WTC11 (cell line): ENCODE results near the gene MSANTD1. TPM values are rescaled to one million over a fixed set of nuclear protein-coding genes. Genes with fewer than 3 reads are reported as not detected.
A peak's percentile ranks its signal among the peaks of the same experiment; 100 is the strongest.

Experiments used
- ATAC-seq: fragments of 200-7000 bp; cut with Tn5 transposase; 2 replicates; pipeline ENCODE4 v1.10.0; 2021; ENCODE audit warnings: mild to moderate bottlenecking, moderate library complexity
- CTCF ChIA-PET: fragments of 300-600 bp; sonication (Branson Sonifier 250); formaldehyde crosslinking; loops from one replicate; lab custom pipeline; 2021; ENCODE audit warnings: antibody characterized with exemption; lab: Charles Lee
- POLR2A ChIA-PET: fragments of 350-600 bp; sonication (Branson Sonifier 250); formaldehyde crosslinking; loops from one replicate; lab custom pipeline; 2021; ENCODE audit warnings: antibody characterized with exemption; lab: Charles Lee
- DNase-seq: peaks from one replicate; pipeline ENCODE4 v3.0.0; 2021; ENCODE audit warnings: low spot score
- H3K27ac Mint-ChIP-seq: 2 replicates; pipeline ENCODE4 v1.8.0; 2021; ENCODE audit warnings: mixed read lengths
- H3K27me3 Mint-ChIP-seq: 2 replicates; pipeline ENCODE4 v1.8.0; 2021; ENCODE audit warnings: low read depth, mild to moderate bottlenecking, moderate library complexity, mixed read lengths
- H3K36me3 Mint-ChIP-seq: 2 replicates; pipeline ENCODE4 v1.8.0; 2021; ENCODE audit warnings: mixed read lengths
- H3K4me1 Mint-ChIP-seq: 2 replicates; pipeline ENCODE4 v1.8.0; 2022; ENCODE audit warnings: mixed read lengths
- H3K4me3 Mint-ChIP-seq: 2 replicates; pipeline ENCODE4 v1.8.0; 2021; ENCODE audit warnings: mild to moderate bottlenecking, moderate library complexity, mixed read lengths
- H3K9me3 Mint-ChIP-seq: 2 replicates; pipeline ENCODE4 v1.8.0; 2021; ENCODE audit warnings: mixed read lengths
- CBFB ChIP-seq: sonication (generic); formaldehyde crosslinking; IDR thresholded peaks from 2 replicates; pipeline ENCODE4 v1.8.1; 2022; ENCODE audit warnings: mild to moderate bottlenecking, low read depth, missing genetic modification reagents
- CREM ChIP-seq: sonication (generic); formaldehyde crosslinking; IDR thresholded peaks from 2 replicates; pipeline ENCODE4 v1.8.1; 2022; ENCODE audit warnings: mild to moderate bottlenecking, missing genetic modification reagents, moderate library complexity
- CTCF ChIP-seq: fragments of 200-600 bp; IDR thresholded peaks from 2 replicates; pipeline ENCODE4 v1.8.0; 2022; ENCODE audit warnings: antibody characterized with exemption
- FOXJ3 ChIP-seq: sonication (generic); formaldehyde crosslinking; IDR thresholded peaks from 2 replicates; pipeline ENCODE4 v1.9.0; 2021; ENCODE audit warnings: missing genetic modification reagents, mild to moderate bottlenecking, borderline replicate concordance
- FOXP4 ChIP-seq: sonication (generic); formaldehyde crosslinking; IDR thresholded peaks from 2 replicates; pipeline ENCODE4 v1.8.0; 2022; ENCODE audit warnings: mild to moderate bottlenecking, missing genetic modification reagents
- GABPB1 ChIP-seq: sonication (generic); formaldehyde crosslinking; IDR thresholded peaks from 2 replicates; pipeline ENCODE4 v1.8.1; 2023; ENCODE audit warnings: mild to moderate bottlenecking, missing genetic modification reagents
- IRF2 ChIP-seq: sonication (generic); formaldehyde crosslinking; IDR thresholded peaks from 2 replicates; pipeline ENCODE4 v1.8.0; 2022; ENCODE audit warnings: low read depth, missing genetic modification reagents, borderline replicate concordance
- JAZF1 ChIP-seq: fragments of 250-450 bp; sonication (Bioruptor Pico); IDR thresholded peaks from 2 replicates; pipeline ENCODE4 v1.9.0; 2021; ENCODE audit warnings: moderate library complexity, mild to moderate bottlenecking, inconsistent platforms
- MXD4 ChIP-seq: fragments of 250-450 bp; sonication (Bioruptor Pico); IDR thresholded peaks from 2 replicates; pipeline ENCODE4 v1.8.0; 2021; ENCODE audit warnings: mild to moderate bottlenecking, moderate library complexity, borderline replicate concordance
- NFYB ChIP-seq: sonication (generic); formaldehyde crosslinking; conservative IDR thresholded peaks from 2 replicates; pipeline ENCODE4 v1.8.0; 2022; ENCODE audit warnings: low read depth, missing genetic modification reagents
- NR1H2 ChIP-seq: sonication (generic); formaldehyde crosslinking; IDR thresholded peaks from 2 replicates; pipeline ENCODE4 v1.9.0; 2021; ENCODE audit warnings: mild to moderate bottlenecking, moderate library complexity, missing genetic modification reagents
- PRRX2 ChIP-seq: fragments of 250-450 bp; sonication (Bioruptor Pico); IDR thresholded peaks from 2 replicates; pipeline ENCODE4 v1.8.0; 2021; ENCODE audit warnings: mild to moderate bottlenecking
- SP1 ChIP-seq: sonication (generic); formaldehyde crosslinking; conservative IDR thresholded peaks from 2 replicates; pipeline ENCODE4 v1.8.1; 2022; ENCODE audit warnings: missing genetic modification reagents
- TCF7 ChIP-seq: sonication (generic); formaldehyde crosslinking; IDR thresholded peaks from 2 replicates; pipeline ENCODE4 v1.8.0; 2022; ENCODE audit warnings: mild to moderate bottlenecking, low read depth, missing genetic modification reagents, moderate library complexity
- USF1 ChIP-seq: sonication (generic); formaldehyde crosslinking; IDR thresholded peaks from 2 replicates; pipeline ENCODE4 v1.8.0; 2022; ENCODE audit warnings: mild to moderate bottlenecking, missing genetic modification reagents
- ZBTB21 ChIP-seq: sonication (generic); formaldehyde crosslinking; IDR thresholded peaks from 2 replicates; pipeline ENCODE4 v1.8.1; 2023; ENCODE audit warnings: mild to moderate bottlenecking, missing genetic modification reagents, borderline replicate concordance
- ZNF138 ChIP-seq: sonication (generic); formaldehyde crosslinking; conservative IDR thresholded peaks from 2 replicates; pipeline ENCODE4 v1.8.1; 2022; ENCODE audit warnings: mild to moderate bottlenecking, moderate library complexity, missing genetic modification reagents
- ZNF232 ChIP-seq: sonication (generic); formaldehyde crosslinking; IDR thresholded peaks from 2 replicates; pipeline ENCODE4 v1.8.0; 2022; ENCODE audit warnings: mild to moderate bottlenecking, missing genetic modification reagents
- ZNF263 ChIP-seq: sonication (generic); formaldehyde crosslinking; IDR thresholded peaks from 2 replicates; pipeline ENCODE4 v1.8.1; 2022; ENCODE audit warnings: low read depth, mild to moderate bottlenecking, moderate library complexity, missing genetic modification reagents
- ZNF317 ChIP-seq: sonication (generic); formaldehyde crosslinking; IDR thresholded peaks from 2 replicates; pipeline ENCODE4 v1.8.1; 2023; ENCODE audit warnings: low read depth, mild to moderate bottlenecking, moderate library complexity, missing genetic modification reagents, borderline replicate concordance
- ZNF396 ChIP-seq: fragments of 250-450 bp; sonication (Bioruptor Pico); IDR thresholded peaks from 2 replicates; pipeline ENCODE4 v1.8.0; 2021; ENCODE audit warnings: mild to moderate bottlenecking, moderate library complexity, borderline replicate concordance
- ZNF671 ChIP-seq: fragments of 250-450 bp; sonication (Bioruptor Pico); IDR thresholded peaks from 2 replicates; pipeline ENCODE4 v1.8.0; 2021; ENCODE audit warnings: mild to moderate bottlenecking
- total RNA-seq: library from RNA; stranded (reverse); gene quantifications from 3 replicates; pipeline ENCODE4 v1.2.3, GENCODE V29; 2021
- TF ChIP-seq, protein P1 (sequence below): sonication (generic); formaldehyde crosslinking; IDR thresholded peaks from 2 replicates; pipeline ENCODE4 v1.8.1; 2023; ENCODE audit warnings: mild to moderate bottlenecking, missing genetic modification reagents
- TF ChIP-seq, protein P2 (sequence below): sonication (generic); formaldehyde crosslinking; IDR thresholded peaks from 2 replicates; pipeline ENCODE4 v1.8.1; 2023; ENCODE audit warnings: mild to moderate bottlenecking, missing genetic modification reagents, moderate library complexity
- TF ChIP-seq, protein P3 (sequence below): fragments of 250-450 bp; sonication (Bioruptor Pico); IDR thresholded peaks from 2 replicates; pipeline ENCODE4 v2.1.2; 2022; ENCODE audit warnings: mild to moderate bottlenecking, moderate library complexity

Gene MSANTD1
- total RNA-seq, 1 experiment from 2014 or later, result 0.98 TPM

DNA sequence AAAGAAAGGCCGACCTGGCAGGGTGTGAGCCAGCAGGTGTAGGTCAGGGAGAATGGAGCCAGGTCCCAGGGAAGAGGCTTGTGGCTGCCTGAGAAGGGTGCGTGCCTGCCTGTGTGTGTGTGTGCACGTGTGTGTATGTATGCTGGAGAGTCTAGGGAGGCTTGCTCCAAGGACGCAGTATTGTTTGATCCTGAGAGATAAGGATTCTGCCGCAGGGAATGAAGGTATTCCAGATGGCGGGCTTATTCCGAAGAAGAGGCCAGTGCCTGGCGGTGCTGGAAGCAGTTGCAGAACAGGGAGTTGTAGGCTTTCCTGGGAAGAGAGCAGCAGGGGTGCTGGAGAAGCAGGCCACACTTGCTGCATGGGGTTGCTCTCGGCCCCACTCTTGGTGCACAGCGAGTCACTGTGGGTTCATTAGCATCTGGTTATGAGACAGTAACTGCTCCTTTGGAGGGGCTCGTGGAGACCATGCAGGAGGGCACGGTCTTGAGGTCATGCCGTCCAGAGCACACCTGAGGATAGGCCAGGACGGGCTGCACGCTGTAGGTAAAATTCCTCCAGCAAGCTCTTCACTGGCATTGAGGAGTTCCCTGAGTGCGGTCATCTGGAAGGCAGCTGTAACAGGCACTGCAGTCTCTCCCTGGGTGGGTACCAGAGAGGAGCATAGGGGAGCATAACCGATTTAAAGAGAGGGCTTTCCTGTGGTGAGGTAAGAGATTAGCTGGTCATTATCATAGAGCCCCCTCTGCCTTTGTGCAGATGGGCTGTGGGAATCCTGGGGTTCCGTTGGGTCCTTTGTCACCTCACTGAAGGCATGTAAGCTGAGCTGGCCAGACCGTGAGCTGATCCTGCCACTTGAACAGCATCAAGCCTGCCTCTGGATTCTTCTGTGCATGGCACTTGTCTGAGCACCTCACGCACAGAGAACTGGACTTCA is 29.9 kb upstream of the MSANTD1 start:
- ChIA-PET CTCF (interaction anchor here (1.6 kb wide), 1 partner anchor 100 kb away, joined by 8 read pairs; no protein-coding TSS in a partner anchor), POLR2A (no interaction called here)
- Mint-ChIP-seq H3K27me3 (no peaks in the 10 kb centered on the region), H3K27ac (peak overlapping the region; percentile 36; the same call in 1 of the 2 replicates), H3K4me3 (no peak overlapping the region), H3K9me3 (no peaks in the 10 kb centered on the region), H3K4me1 (no peaks in the 10 kb centered on the region), H3K36me3 (peaks cover 70% of the 10 kb centered on the region)
- DNase-seq (no peak), ATAC-seq (no peak)
- TF ChIP-seq GABPB1 (CRISPR knock-in tag) (no peak), TCF7 (CRISPR knock-in tag) (no peak), CBFB (CRISPR knock-in tag) (no peak), CTCF (no peak), SP1 (CRISPR knock-in tag) (no peak), FOXJ3 (no peak), ZNF232 (CRISPR knock-in tag) (no peak), ZNF671 (CRISPR knock-in tag) (no peak), IRF2 (CRISPR knock-in tag) (no peak), ZNF263 (CRISPR knock-in tag) (no peak), ZNF138 (CRISPR knock-in tag) (no peak), MXD4 (no peak), FOXP4 (CRISPR knock-in tag) (no peak), ZNF396 (CRISPR knock-in tag) (no peak)
- TF ChIP-seq, protein P1, sequence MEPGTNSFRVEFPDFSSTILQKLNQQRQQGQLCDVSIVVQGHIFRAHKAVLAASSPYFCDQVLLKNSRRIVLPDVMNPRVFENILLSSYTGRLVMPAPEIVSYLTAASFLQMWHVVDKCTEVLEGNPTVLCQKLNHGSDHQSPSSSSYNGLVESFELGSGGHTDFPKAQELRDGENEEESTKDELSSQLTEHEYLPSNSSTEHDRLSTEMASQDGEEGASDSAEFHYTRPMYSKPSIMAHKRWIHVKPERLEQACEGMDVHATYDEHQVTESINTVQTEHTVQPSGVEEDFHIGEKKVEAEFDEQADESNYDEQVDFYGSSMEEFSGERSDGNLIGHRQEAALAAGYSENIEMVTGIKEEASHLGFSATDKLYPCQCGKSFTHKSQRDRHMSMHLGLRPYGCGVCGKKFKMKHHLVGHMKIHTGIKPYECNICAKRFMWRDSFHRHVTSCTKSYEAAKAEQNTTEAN (CRISPR knock-in tag), result no peak
- TF ChIP-seq, protein P2, sequence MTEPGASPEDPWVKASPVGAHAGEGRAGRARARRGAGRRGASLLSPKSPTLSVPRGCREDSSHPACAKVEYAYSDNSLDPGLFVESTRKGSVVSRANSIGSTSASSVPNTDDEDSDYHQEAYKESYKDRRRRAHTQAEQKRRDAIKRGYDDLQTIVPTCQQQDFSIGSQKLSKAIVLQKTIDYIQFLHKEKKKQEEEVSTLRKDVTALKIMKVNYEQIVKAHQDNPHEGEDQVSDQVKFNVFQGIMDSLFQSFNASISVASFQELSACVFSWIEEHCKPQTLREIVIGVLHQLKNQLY (CRISPR knock-in tag), result no peak

DNA sequence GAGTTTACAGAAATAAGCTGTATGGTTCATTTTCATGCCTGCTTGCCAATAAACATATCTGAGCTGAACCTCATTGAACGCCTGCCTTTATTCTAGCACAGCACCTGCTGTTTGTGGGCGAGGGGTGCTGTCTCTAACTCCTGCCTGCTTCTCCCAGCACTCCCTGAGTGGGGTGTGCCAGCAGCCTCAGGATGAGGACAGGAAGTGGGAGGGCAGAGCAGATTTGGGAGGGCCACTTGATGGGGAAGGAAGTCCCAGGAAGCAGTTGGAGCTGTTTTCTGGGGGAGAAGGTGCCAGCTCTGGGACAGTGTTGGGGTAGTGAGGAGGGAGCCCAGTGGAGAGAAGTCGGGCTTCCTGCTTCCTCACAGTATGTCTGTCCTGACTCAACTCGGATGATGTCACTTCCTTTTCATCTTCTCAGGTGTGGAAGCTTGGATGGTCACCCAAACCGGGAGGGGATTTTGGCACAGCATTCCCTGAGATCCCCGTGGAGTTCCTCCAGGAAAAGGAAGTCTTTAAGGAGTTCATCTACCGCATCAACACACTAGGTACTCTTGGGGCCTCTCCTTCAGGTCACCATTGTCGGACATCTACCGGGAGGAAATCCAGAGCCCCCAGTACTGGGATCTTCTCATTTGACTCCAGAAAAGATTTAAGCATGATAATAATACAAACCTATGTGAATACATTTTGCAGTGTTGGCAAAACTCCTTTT is 29.0 kb upstream of the MSANTD1 start:
- CTCF ChIA-PET, result interaction anchor here (1.6 kb wide), 1 partner anchor 99 kb away, joined by 8 read pairs; no protein-coding TSS in a partner anchor
- TF ChIP-seq NR1H2, result no peak
- no peak for TF ChIP-seq CBFB (CRISPR knock-in tag)
- TF ChIP-seq, protein P3, sequence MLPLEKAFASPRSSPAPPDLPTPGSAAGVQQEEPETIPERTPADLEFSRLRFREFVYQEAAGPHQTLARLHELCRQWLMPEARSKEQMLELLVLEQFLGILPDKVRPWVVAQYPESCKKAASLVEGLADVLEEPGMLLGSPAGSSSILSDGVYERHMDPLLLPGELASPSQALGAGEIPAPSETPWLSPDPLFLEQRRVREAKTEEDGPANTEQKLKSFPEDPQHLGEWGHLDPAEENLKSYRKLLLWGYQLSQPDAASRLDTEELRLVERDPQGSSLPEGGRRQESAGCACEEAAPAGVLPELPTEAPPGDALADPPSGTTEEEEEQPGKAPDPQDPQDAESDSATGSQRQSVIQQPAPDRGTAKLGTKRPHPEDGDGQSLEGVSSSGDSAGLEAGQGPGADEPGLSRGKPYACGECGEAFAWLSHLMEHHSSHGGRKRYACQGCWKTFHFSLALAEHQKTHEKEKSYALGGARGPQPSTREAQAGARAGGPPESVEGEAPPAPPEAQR (CRISPR knock-in tag), result no peak
- TF ChIP-seq ZNF317 (CRISPR knock-in tag), result no peak
- TF ChIP-seq CREM (CRISPR knock-in tag), result no peak
- TF ChIP-seq JAZF1, result no peak
- no peak for TF ChIP-seq ZNF263 (CRISPR knock-in tag)
- no peak for TF ChIP-seq USF1 (CRISPR knock-in tag)
- no peak for TF ChIP-seq MXD4
- TF ChIP-seq NFYB (CRISPR knock-in tag), result no peak
- TF ChIP-seq PRRX2 (CRISPR knock-in tag), result no peak
- no peak for TF ChIP-seq ZBTB21 (CRISPR knock-in tag)

More for the DNA sequence above, 29.0 kb upstream of the MSANTD1 start:
- Mint-ChIP-seq H3K36me3 (peaks cover 67% of the 10 kb centered on the region), H3K9me3 (no peaks in the 10 kb centered on the region), H3K27me3 (no peaks in the 10 kb centered on the region), H3K4me3 (no peak overlapping the region), H3K4me1 (no peaks in the 10 kb centered on the region), H3K27ac (no peak overlapping the region)
- no peak for ATAC-seq
- POLR2A ChIA-PET, result no interaction called here
- no peak for DNase-seq
